Activated CD8-positive, alpha-beta memory T cell treated with anti-CD3 and anti-CD28 coated beads, Interleukin-2, amount 50 U/mL, for 1 hour (primary cell): Measurements from ENCODE around the gene CMPK1.
"Not testable (repeated sequence)": the region's sequence is repeated elsewhere in the genome, so short reads cannot be mapped to it uniquely, and the experiment has no call there.

Experiments
- DNase-seq: peaks from one replicate; pipeline ENCODE4 v3.0.0-alpha.2; 2020; ENCODE audit errors: extremely low read depth

Gene CMPK1

DNA sequence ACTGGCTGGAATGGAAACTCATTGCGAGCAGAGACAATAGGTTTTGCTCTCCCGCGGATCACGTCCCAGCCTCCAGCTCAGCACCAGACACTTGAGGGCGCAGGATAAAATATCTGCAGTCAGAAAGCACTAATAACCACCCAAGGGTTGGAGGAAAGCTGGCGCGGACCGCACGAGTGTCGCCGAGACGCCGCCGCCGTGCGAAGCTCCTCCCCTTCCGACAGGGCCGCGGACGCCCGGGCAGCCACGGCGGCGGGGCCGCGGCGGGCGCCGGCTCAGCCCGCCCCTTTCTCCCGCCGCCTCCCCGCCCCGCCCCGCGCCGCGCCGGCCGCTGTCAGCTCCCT lies at the start of gene CMPK1:
Gene CMPK1 (plus strand): TSS at position 213 of the 344 bp plus-strand sequence. CDS start 156 bp downstream, outside the sequence.
- DNase-seq, result peak; percentile 58

DNA sequence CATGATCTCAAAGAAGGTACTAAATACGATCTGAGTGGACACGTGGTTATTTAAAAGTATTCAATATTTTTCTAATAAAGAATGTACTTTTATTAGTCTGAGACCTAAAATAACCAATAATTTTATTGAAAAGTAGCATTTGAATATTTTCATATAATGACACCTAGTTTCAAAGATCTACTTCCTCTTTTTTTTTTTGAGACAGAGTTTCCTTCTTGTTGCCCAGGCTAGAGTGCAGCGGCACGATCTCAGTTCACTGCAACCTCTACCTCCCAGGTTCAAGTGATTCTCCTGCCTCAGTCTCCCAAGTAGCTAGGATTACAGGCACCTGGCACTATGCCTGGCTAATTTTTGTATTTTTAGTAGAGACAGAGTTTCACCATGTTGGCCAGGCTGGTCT lies 45.5 kb upstream of the CMPK1 start:
- not testable (repeated sequence) for DNase-seq

DNA sequence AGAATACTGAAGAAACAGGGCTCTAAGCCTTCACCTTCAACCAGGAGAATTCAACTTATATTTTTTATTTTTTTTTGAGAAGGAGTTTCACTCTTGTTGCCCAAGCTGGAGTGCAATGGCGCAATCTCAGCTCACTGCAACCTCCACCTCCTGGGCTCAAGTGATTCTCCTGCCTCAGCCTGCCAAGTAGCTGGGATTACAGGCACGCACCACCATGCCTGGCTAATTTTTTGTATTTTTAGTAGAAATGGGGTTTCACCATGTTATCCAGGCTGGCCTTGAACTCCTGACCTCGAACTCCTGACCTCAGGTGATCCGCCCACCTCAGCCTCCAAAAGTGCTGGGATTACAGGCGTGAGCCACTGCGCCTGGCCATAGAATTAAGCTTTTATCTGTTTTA lies 38.7 kb upstream of the CMPK1 start:
- DNase-seq, result not testable (repeated sequence)

GRCh38 chr1:47295579-47295978 lies 38.0 kb upstream of the CMPK1 start:
- DNase-seq, result no peak

GRCh38 chr1:47298025-47298699 lies 35.4 kb upstream of the CMPK1 start:
- DNase-seq, result no peak

- DNase-seq, result no peak
Measured at GRCh38 chr1:47302472-47302871, 31.1 kb upstream of the CMPK1 start.

GRCh38 chr1:47309427-47309826 lies 24.2 kb upstream of the CMPK1 start:
- no peak for DNase-seq

- peak; percentile 90 for DNase-seq
Measured at GRCh38 chr1:47313915-47314664, 19.5 kb upstream of the CMPK1 start, which contains the start of gene STIL. Gene STIL, minus strand, starts transcription at chr1:47314147. Its CDS starts 3,828 bp downstream, at chr1:47310319.

DNA sequence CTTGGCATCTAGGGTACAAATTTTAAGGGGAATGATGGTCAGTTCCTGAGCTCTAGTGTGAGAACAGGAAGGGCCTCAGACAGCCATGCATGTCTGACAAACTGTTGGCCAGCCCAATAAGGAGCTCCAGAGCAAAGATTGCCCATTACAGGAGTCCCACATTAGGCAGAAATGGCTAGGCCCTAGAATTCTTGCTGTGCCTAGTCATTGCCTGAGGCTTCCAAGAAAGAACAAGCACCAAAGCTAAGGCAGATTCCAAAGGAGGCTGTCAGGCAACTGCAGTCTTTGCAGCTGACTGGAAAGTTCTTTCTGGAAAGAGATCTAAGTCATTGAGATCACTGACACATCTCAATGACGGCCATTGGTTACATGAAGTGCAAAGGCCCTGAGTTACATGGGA lies 15.7 kb upstream of the CMPK1 start:
- DNase-seq, result no peak

GRCh38 chr1:47319968-47320367 lies 13.6 kb upstream of the CMPK1 start:
- not testable (repeated sequence) for DNase-seq

DNA sequence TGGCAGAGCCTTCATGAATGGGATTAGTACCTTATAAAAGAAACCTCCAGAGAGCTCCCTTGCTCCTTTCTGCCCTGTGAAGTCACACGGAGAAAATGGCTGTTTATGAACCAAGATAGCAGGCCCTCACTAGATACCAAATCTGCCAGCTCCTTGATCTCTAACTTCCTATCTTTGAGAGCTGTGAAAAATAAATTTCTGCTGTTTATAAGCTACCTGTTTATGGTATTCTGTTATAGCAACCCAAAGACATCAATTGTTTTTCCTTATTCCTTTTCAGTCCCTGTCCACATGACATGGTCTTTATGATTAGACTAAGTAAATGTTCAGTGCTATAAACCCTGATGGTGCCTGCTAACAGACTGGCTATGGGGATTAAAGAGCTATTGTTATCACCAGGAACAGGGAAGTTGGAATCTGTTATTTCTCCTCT lies 10.0 kb upstream of the CMPK1 start:
- no peak for DNase-seq

GRCh38 chr1:47324682-47325081 lies 8.9 kb upstream of the CMPK1 start:
- DNase-seq, result no peak

GRCh38 chr1:47325528-47325927 lies 8.1 kb upstream of the CMPK1 start:
- no peak for DNase-seq

DNA sequence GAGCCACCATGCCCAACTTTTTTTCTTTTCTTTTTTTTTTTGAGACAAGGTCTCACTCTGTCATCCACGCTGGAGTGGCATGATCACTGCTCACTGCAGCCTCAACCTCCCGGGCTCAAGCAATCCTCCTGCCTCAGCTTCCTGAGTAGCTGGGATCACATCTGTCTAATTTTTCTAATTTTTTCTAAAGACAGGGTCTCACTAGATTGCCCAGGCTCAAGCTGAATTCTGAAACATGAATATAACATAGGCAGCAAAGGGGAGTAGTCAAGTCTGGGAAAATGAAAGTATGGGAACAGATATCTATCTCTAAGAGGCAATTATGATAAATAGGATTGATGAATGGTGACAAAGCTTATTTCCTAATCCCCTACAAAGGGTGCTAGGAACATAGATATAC lies 7.3 kb upstream of the CMPK1 start:
- DNase-seq, result no peak

DNA sequence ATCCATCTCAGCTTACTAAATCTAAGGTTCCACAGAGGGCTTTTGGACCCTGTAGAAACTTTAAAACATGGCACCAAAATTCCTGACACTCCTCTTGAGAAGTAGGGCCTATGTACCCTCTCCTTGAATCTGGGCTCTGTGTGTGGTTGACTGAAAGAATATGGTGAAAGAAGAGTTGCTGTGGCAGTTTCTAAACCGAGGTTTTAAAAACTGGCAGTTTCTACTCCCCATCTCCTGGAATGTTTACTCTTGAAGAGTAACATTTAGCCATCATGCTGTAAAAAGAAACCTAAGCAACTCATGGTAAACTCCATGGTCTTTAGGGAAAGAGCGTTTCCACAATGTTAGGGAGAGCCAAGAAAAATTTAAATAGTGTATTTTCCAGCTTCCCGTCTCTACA lies 4.6 kb upstream of the CMPK1 start:
- no peak for DNase-seq

- DNase-seq, result no peak
Measured at GRCh38 chr1:47330212-47330611, 3.4 kb upstream of the CMPK1 start.

DNA sequence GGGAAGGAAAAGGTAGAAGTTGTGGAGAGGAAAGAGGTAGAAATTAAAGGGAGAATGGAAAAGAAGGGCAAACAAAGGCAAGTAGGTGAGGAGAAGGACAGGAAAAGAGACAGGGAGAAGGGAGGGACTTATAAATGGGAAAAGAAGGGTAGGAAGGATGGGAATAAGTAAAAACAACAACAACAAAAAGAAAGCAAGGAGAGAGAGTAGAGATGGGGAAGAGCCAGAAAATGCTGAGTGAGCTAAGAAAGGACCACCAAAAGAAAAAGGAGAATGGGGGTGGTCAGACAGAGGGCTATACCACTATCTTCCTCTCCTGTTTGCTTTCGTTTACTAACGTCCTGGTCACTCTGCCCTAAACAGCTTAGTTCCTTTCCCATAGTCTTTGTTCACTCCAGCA lies 1.7 kb upstream of the CMPK1 start:
- DNase-seq, result no peak

- no peak for DNase-seq
Measured at GRCh38 chr1:47332779-47333577, 612 bp upstream of the CMPK1 start.

DNA sequence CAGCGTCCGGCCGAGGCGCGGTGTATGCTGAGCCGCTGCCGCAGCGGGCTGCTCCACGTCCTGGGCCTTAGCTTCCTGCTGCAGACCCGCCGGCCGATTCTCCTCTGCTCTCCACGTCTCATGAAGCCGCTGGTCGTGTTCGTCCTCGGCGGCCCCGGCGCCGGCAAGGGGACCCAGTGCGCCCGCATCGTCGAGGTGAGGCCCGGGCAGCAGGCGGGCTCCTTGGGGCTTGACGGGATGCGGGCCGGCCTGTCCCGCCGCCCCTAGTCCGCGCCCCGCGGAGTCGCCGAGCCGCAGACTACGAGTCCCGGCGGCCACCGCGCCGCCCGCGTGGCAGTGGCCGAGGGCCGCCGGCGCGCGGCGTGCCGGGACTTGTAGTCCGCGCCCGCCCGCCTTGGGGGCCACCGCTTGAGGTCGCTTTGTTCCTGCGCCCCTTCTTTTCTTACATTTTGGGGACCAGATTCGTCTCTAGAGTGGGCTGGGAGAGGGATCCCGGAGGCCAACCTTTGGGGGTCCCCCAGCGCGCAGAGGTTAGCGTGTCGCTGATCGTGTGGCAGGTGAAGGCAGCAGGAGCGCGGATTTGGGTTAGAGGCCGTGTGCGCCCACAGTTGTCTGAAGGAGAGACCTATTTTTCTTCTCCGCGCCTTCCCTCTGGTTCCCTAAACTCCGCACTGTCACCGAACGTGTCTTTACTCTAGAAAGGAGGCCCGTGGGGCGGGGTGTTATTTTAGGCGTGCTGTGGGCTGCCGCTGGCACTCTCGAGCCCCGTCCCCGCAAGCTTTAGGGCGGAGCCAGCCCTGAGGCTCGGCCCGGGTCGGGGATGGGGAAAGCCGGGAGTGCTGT lies 553 bp downstream of the CMPK1 start:
- no peak for DNase-seq

GRCh38 chr1:47334765-47335435 lies 1.3 kb downstream of the CMPK1 start:
- no peak for DNase-seq

DNA sequence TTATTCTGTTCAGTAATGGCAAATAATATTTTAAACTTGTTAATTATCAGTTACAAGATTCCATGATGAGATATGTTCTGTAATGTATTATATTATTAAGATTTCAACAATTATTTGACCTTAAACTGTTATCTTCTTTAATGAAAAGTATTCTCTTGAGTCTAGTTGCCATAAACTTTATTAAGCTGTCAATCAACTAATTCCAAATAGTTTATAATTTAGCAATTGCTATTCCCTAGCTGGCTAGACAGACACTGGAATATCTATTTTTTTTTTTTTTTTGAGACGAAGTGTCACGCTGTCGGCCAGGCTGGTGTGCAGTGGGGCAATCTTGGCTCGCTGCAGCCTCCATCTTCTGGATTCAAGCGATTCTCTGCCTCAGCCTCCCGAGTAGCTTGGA lies 3.8 kb downstream of the CMPK1 start:
- DNase-seq, result no peak
